Osteocyte (in vitro differentiated cells): ENCODE results near the gene MX1. TPM values are rescaled to one million over a fixed set of nuclear protein-coding genes. Genes with fewer than 3 reads are reported as not detected.
A peak's percentile ranks its signal among the peaks of the same experiment; 100 is the strongest.

ENCODE experiments used
- DNase-seq: peaks from one replicate; pipeline ENCODE4 v3.0.0; 2021; ENCODE audit warnings: mixed read lengths; ENCODE audit not compliant: unreplicated experiment; ENCODE audit errors: extremely low spot score
- H3K27ac Mint-ChIP-seq: one replicate; pipeline ENCODE4 v1.8.0; 2021; ENCODE audit warnings: mild to moderate bottlenecking, mixed read lengths; ENCODE audit not compliant: unreplicated experiment
- H3K27me3 Mint-ChIP-seq: one replicate; pipeline ENCODE4 v1.8.0; 2021; ENCODE audit warnings: mixed read lengths; ENCODE audit not compliant: unreplicated experiment
- H3K36me3 Mint-ChIP-seq: one replicate; pipeline ENCODE4 v1.8.0; 2021; ENCODE audit warnings: mixed read lengths; ENCODE audit not compliant: unreplicated experiment
- H3K4me1 Mint-ChIP-seq: one replicate; pipeline ENCODE4 v1.8.0; 2021; ENCODE audit warnings: mixed read lengths; ENCODE audit not compliant: unreplicated experiment
- H3K4me3 Mint-ChIP-seq: one replicate; pipeline ENCODE4 v1.8.0; 2021; ENCODE audit warnings: mild to moderate bottlenecking, moderate library complexity, mixed read lengths; ENCODE audit not compliant: unreplicated experiment
- H3K9me3 Mint-ChIP-seq: one replicate; pipeline ENCODE4 v1.8.0; 2021; ENCODE audit warnings: mixed read lengths; ENCODE audit not compliant: unreplicated experiment
- CTCF ChIP-seq: fragments of 200-600 bp; sonication (generic); IDR thresholded peaks from 2 replicates; pipeline ENCODE4 v1.5.0; 2021; ENCODE audit warnings: antibody characterized with exemption, mild to moderate bottlenecking, moderate library complexity
- total RNA-seq: library from RNA; stranded (reverse); gene quantifications from 2 replicates; pipeline ENCODE4 v1.2.1, GENCODE V29; 2021

The MX1 gene
- total RNA-seq, 1 donor from 2014 or later = 4.0 TPM

GRCh38 chr21:41507521-41508414, 81.7 kb downstream of the MX1 start, which contains the start of gene TMPRSS2:
Gene TMPRSS2 (minus strand): TSS chr21:41508158. CDS start chr21:41498133, 10,025 bp downstream.
- Mint-ChIP-seq H3K4me1 (peaks cover 10% of the 10 kb centered on the region), H3K27ac (no peak within 1 kb of the TSS), H3K4me3 (peak within 1 kb of the TSS; percentile 59), H3K9me3 (no peaks in the 10 kb centered on the region), H3K36me3 (no peaks in the 10 kb centered on the region), H3K27me3 (peaks cover 64% of the 10 kb centered on the region)
- DNase-seq = no peak
- no peak for TF ChIP-seq CTCF

- TF ChIP-seq CTCF = no peak
- H3K36me3 Mint-ChIP-seq = no peaks in the 10 kb centered on the region
- DNase-seq = no peak
- H3K27ac Mint-ChIP-seq = no peak overlapping the region
- H3K4me3 Mint-ChIP-seq = no peak overlapping the region
- peaks cover 56% of the 10 kb centered on the region for H3K27me3 Mint-ChIP-seq
- peaks cover 10% of the 10 kb centered on the region for H3K4me1 Mint-ChIP-seq
- no peaks in the 10 kb centered on the region for H3K9me3 Mint-ChIP-seq
Observed at GRCh38 chr21:41508415-41509144, 82.5 kb downstream of the MX1 start.

Other genes starting within 250 kb of the MX1 start
- gene FAM3B, start 109.4 kb upstream of the MX1 start, total RNA-seq = not detected in 2 replicates
- gene MX2, start 64.2 kb upstream of the MX1 start, total RNA-seq = not detected in 2 replicates
- gene TMPRSS2, start 81.9 kb downstream of the MX1 start, total RNA-seq = 0.21 and 1.7 TPM in 2 replicates